ENCODE results near the gene CLRN3. TPM values are rescaled to one million over a fixed set of nuclear protein-coding genes. Genes with fewer than 3 reads are reported as not detected.

CLRN3 gene
- total and polyA plus RNA-seq, 2 of the 8 experiments (the other 6 are each of a cell fraction or from before 2014, with no cell fraction given): not detected

DNA sequence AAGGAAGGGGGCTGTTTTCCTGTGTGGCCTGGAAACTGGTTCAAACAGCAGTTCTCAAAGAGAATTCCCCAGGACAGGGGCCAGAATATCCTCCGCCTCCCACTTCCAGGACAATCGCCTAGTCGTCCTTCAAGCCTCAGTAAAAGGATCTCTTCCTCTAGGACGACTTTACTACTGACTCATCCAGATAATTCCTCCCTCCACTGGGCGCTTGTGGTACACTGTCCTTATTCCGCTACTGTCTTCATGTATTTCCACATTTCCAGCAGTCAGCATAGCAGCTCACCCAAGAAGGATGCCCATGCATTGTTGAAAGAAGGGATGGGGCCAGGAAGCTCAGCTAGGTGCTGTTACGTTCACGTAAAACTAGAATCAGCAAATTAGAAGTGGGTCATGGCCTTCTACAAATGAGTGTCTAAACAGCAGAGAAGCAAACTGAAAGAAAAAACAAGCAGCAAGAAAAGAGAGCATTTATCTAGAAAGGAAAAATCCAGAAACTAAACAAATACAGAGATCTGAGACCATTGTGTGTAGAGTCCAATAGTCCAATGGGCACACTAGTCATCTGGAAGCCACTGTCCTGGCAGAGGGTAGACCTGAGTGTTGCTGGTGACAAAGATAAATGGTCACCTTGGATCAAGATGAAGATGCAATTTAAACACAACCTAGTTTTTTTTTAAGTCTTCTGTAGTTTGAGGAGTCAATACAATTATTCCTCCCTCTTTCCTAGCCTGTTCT, 26.3 kb downstream of the CLRN3 start:
- Histone ChIP-seq H3K14ac (ENCODE audit: insufficient read length) (no peak overlapping the region), H4K8ac (ENCODE audit: extremely low read depth, insufficient read depth, low read length) (no peak overlapping the region), H2BK120ac (replicated peaks; ENCODE audit: low read depth, low read length) (no peak overlapping the region), H2BK5ac (ENCODE audit: low read depth, low read length) (no peak overlapping the region), H3K4me1 (replicated peaks in 1 of 4; ENCODE audit: control insufficient read depth in 3 of 4, insufficient read depth in 4 of 4, low read length in 3 of 4) (no peaks in the 10 kb centered on the region), H3K9me3 (ENCODE audit: insufficient read depth in 2 of 2, low read depth in 1 of 2, low read length in 1 of 2) (no peaks in the 10 kb centered on the region; a peak in 2 of 4 replicates), H3K23ac (ENCODE audit: insufficient read length) (no peak overlapping the region), H2AFZ (ENCODE audit: low read length) (no peak overlapping the region), H3K79me1 (ENCODE audit: low read depth, low read length) (no peaks in the 10 kb centered on the region), H3K27ac (ENCODE audit: low read depth, low read length) (no peak overlapping the region), H3K4ac (replicated peaks; ENCODE audit: insufficient read length, low read depth, low read length) (no peak overlapping the region), H4K5ac (ENCODE audit: insufficient read length, low read depth, low read length) (no peak overlapping the region), H3K23me2 (ENCODE audit: low read depth, low read length) (no peaks in the 10 kb centered on the region; the same call in 1 of the 2 replicates), H3K18ac (ENCODE audit: extremely low read depth, low read length) (no peak overlapping the region), H2AK5ac (ENCODE audit: low read depth, low read length) (no peak overlapping the region), H3K4me2 (ENCODE audit: insufficient read depth in 1 of 2, low read depth in 2 of 2, low read length in 2 of 2) (no peak overlapping the region), H3K56ac (replicated peaks; ENCODE audit: insufficient read length, low read depth, low read length) (no peak overlapping the region), H3K79me2 (ENCODE audit: control insufficient read depth in 1 of 2, insufficient read depth in 2 of 2, low read length in 2 of 2) (no peaks in the 10 kb centered on the region), H3K4me3 (ENCODE audit: extremely low read depth in 1 of 4, insufficient read depth in 2 of 4, low read depth in 3 of 4, low read length in 4 of 4) (no peak overlapping the region), H2BK15ac (ENCODE audit: low read length) (no peak overlapping the region), H4K91ac (replicated peaks; ENCODE audit: insufficient read length, low read length) (no peak overlapping the region), H3K27me3 (replicated peaks in 1 of 4; ENCODE audit: control insufficient read depth in 3 of 4, extremely low read depth in 1 of 4, insufficient read depth in 3 of 4, low read length in 3 of 4) (no peaks in the 10 kb centered on the region), H4K20me1 (replicated peaks in 1 of 2; ENCODE audit: control insufficient read depth in 1 of 2, insufficient read depth in 2 of 2, low read length in 2 of 2) (no peaks in the 10 kb centered on the region), H2BK20ac (ENCODE audit: low read length) (no peak overlapping the region), H3K36me3 (ENCODE audit: control insufficient read depth in 2 of 4, insufficient read depth in 4 of 4, low read length in 3 of 4) (no peaks in the 10 kb centered on the region), H3K9ac (replicated peaks in 1 of 4; ENCODE audit: extremely low read depth in 1 of 4, low read depth in 3 of 4, low read length in 3 of 4) (no peak overlapping the region), H2BK12ac (ENCODE audit: low read depth, low read length) (no peak overlapping the region)
- 95% methylated on average over 6 of the region's 8 CpGs; no CpG with 5 or more reads in 1 of the 2 experiments for WGBS, 2 experiments (ENCODE audit: extremely low coverage in 1 of 2, insufficient coverage in 1 of 2, insufficient read length in 1 of 2, insufficient replicate concordance in 2 of 2, low coverage in 1 of 2, low lambda C conversion rate in 2 of 2, missing lambda C conversion rate in 1 of 2)
- ChIA-PET POLR2A (ENCODE audit: partially characterized antibody) (no interaction called here), CTCF (ENCODE audit: partially characterized antibody) (no interaction called here)
- DNase-seq (ENCODE audit: low read depth in 1 of 2, low spot score in 2 of 2): no peak
- no peak for TF ChIP-seq RXRA (IDR thresholded peaks at IDR 0.05; ENCODE audit: insufficient read depth, low read depth, low read length)
- no peak for TF ChIP-seq CBX8 (IDR thresholded peaks at IDR 0.05; ENCODE audit: borderline replicate concordance, low read depth, low read length)
- no peak for TF ChIP-seq SIX5 (IDR thresholded peaks at IDR 0.05; ENCODE audit: low read depth, low read length)
- TF ChIP-seq HDAC2 (IDR thresholded peaks at IDR 0.05; ENCODE audit: borderline replicate concordance in 1 of 2, low read depth in 2 of 2, low read length in 2 of 2): no peak
- no peak for TF ChIP-seq POU5F1 (IDR thresholded peaks at IDR 0.05; ENCODE audit: low read depth, low read length)
- no peak for TF ChIP-seq JUN (IDR thresholded peaks at IDR 0.05; ENCODE audit: low read depth, low read length)
- TF ChIP-seq CHD1 (IDR thresholded peaks at IDR 0.05; ENCODE audit: low read depth, low read length): no peak
- TF ChIP-seq SRF (IDR thresholded peaks at IDR 0.05; ENCODE audit: low read depth, low read length): no peak
- no peak for TF ChIP-seq ASH2L (IDR thresholded peaks at IDR 0.05; ENCODE audit: low read length)
- no peak for TF ChIP-seq FOSL1 (IDR thresholded peaks at IDR 0.05; ENCODE audit: insufficient read depth, low read depth, low read length)
- TF ChIP-seq PHF8 (conservative IDR thresholded peaks at IDR 0.05; ENCODE audit: low read depth, low read length): no peak
- no peak for TF ChIP-seq SIRT6 (IDR thresholded peaks at IDR 0.05; ENCODE audit: low read length)
- TF ChIP-seq CHD2 (IDR thresholded peaks at IDR 0.05; ENCODE audit: low read length): no peak
- no peak for TF ChIP-seq SP1 (IDR thresholded peaks at IDR 0.05; ENCODE audit: low read depth, low read length)
- no peak for FAIRE-seq

Measured in H1 (cell line).